LHCN-M2 (cell line): Measurements from ENCODE around the gene SPANXN5. TPM values are rescaled to one million over a fixed set of nuclear protein-coding genes. Genes with fewer than 3 reads are reported as not detected.
"Not testable (repeated sequence)": the region's sequence is repeated elsewhere in the genome, so short reads cannot be mapped to it uniquely, and the experiment has no call there.

Source experiments
- DNase-seq: peaks from one replicate; pipeline ENCODE4 v3.0.0-alpha.2; 2012; ENCODE audit warnings: low read depth
- polyA plus RNA-seq: library from polyadenylated mRNA; unstranded; fragments of >200 nt; gene quantifications from one replicate; pipeline ENCODE4 v1.2.1, GENCODE V29; 2012; ENCODE audit warnings: missing spikeins
- total RNA-seq: library from RNA; depleted of rRNA; stranded (reverse); fragments of >200 nt; gene quantifications from 2 replicates; pipeline ENCODE4 v1.2.3, GENCODE V29; 2014; rRNA removed

Gene SPANXN5
- not detected in 2 replicates for total RNA-seq
- 0.10 TPM for polyA plus RNA-seq

- not testable (repeated sequence) for DNase-seq
Observed at GRCh38 chrX:52797327-52797726, at the start of gene SPANXN5. TSS of gene SPANXN5 (minus strand) at chrX:52797427. CDS start at chrX:52797348, 79 bp downstream.

- DNase-seq, result not testable (repeated sequence)
Observed at GRCh38 chrX:52843619-52844018, 46.4 kb upstream of the SPANXN5 start.

DNA sequence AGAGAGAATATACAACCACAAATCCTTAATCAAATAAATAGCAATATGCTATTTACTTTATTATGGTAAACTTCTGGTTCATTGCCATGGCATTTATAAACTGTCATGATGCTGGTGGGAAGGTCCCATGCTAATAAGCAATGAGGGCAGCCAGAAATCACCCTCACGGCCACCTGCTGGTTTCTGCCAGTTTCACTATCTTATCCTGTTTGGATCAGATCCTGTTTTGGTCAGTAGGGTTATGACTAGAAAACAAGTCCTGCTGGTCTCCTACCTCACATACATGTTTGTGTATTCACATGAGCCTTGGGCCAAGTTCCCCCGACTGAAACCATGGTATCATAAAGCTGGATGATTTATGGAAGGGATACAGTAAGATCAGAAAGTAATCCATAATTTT lies 41.9 kb upstream of the SPANXN5 start:
- DNase-seq, result no peak

- no peak for DNase-seq
Observed at GRCh38 chrX:52830551-52830950, 33.3 kb upstream of the SPANXN5 start.

GRCh38 chrX:52824608-52825007 lies 27.4 kb upstream of the SPANXN5 start:
- no peak for DNase-seq

GRCh38 chrX:52821079-52821760 lies 24.0 kb upstream of the SPANXN5 start:
- DNase-seq, result no peak

- no peak for DNase-seq
Observed at GRCh38 chrX:52819788-52820187, 22.6 kb upstream of the SPANXN5 start.

DNA sequence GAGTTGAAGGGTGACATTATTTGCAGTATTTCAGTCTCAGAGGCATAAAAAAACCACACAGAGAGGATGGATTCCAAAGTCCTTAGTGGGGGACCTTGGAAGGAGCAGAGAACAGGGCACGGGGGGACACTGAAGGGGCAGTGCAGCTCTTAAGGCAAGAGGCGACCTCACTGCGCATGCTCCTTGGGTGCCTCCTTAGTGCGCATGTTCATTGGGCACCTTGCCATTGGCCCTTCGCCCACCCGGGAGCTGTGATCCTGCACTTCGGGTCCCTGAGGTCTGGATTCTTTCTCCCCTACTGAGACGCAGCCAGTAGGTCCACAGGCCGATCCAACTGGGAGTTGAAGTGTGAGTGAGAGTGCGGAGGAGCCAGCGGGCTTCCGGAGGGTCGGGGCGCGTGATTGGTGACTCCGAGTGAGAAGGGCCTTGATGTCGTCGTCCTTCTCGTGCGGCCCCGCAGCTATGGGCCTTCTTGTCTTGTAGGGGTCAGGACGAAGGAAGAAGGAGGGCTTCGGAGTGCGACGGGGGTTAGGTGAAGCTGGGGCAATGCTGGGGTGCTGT lies 13.9 kb upstream of the SPANXN5 start, which contains the start of gene XAGE5:
Gene XAGE5 (plus strand): TSS at position 223 of the 561 bp plus-strand sequence. CDS start 1,280 bp downstream, outside the sequence.
- DNase-seq, result no peak

- DNase-seq, result not testable (repeated sequence)
Observed at GRCh38 chrX:52804876-52805275, 7.6 kb upstream of the SPANXN5 start.

DNA sequence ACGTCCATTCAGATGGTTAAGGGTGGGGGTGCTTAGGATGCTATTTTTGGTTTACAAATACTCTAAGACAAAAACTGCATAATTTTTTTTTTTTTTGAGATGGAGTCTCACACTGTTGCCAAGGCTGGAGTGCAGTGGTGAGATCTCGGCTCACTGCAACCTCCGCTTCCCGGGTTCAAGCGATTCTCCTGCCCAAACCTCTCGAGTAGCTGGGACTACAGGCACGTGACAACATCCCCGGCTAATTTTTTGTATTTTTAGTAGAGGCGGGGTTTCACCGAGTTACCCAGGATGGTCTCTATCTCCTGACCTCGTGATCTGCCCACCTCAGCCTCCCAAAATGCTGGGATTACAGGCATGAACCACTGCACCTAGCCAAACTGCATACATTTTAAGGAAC lies 23.7 kb downstream of the SPANXN5 start:
- DNase-seq, result not testable (repeated sequence)

DNA sequence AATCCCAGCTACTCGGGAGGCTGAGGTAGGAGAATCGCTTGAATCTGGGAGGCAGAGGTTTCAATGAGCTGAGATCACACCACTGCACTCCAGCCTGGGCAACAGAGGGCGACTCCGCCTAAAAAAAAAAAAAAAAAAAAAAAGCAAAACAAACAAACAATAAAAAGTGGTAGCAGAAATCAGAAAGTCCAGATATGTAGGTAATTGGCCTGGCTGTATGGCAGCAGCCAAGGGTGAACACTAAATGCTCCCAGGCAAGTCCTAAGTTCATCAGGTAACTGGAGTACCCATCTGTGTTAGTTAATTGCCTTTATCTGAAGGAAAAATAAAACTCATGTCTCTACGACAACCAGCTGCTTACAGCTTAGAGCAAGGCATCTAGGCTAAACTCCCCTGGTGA lies 31.2 kb downstream of the SPANXN5 start:
- not testable (repeated sequence) for DNase-seq

GRCh38 chrX:52750952-52751351 lies 46.3 kb downstream of the SPANXN5 start, which contains the start of gene SSX2B:
TSS of gene SSX2B (plus strand) at chrX:52751252. CDS start at chrX:52752681, 1,429 bp downstream.
- not testable (repeated sequence) for DNase-seq

Other genes starting within 250 kb of the SPANXN5 start
- gene SSX7, start 142.5 kb downstream of the SPANXN5 start, total RNA-seq, result not detected in 2 replicates
- not detected in 2 replicates for gene SSX2, start 90.2 kb downstream of the SPANXN5 start, total RNA-seq
- gene SSX2B, start 46.2 kb downstream of the SPANXN5 start, total RNA-seq, result not detected in 2 replicates
- not detected in 2 replicates for gene XAGE5, start 13.9 kb upstream of the SPANXN5 start, total RNA-seq
- not detected in 2 replicates for gene XAGE3, start 70.7 kb upstream of the SPANXN5 start, total RNA-seq
- 36.2 and 40.1 TPM in 2 replicates for gene FAM156B, start 99.9 kb upstream of the SPANXN5 start, total RNA-seq
- gene FAM156A, start 161.1 kb upstream of the SPANXN5 start, total RNA-seq, result 25.5 and 34.8 TPM in 2 replicates